Loucy (cell line): Measurements from ENCODE around the gene GNA15.

Source experiments
- CTCF ChIP-seq: fragments of 200-600 bp; sonication (generic); conservative IDR thresholded peaks from 2 replicates; pipeline ENCODE4 v1.5.1; 2014; ENCODE audit warnings: mild to moderate bottlenecking, antibody characterized with exemption, low read length
- EZH2phosphoT487 ChIP-seq: fragments of 200-600 bp; IDR thresholded peaks from 2 replicates; pipeline ENCODE4 v1.6.1; 2018; ENCODE audit warnings: antibody characterized with exemption, mild to moderate bottlenecking, moderate library complexity, borderline replicate concordance

GRCh38 chr19:3194106-3195087, 58.6 kb downstream of the GNA15 start:
- no peak for TF ChIP-seq CTCF
- no peak for TF ChIP-seq EZH2phosphoT487
